Measurements from ENCODE around the gene KCNH2. TPM values are rescaled to one million over a fixed set of nuclear protein-coding genes. Genes with fewer than 3 reads are reported as not detected.

KCNH2 gene
- polyA plus RNA-seq, 1 of the 3 experiments (the other 2 are of a cell fraction): 2.2 TPM

GRCh38 chr7:150993511-150993910, 15.4 kb upstream of the KCNH2 start:
- DNase-seq: peak; percentile 32
- ChIA-PET POLR2A (interaction anchor here (1.8 kb wide), 1 partner anchor 15 kb away, joined by 6 read pairs; no protein-coding TSS in a partner anchor), CTCF (interaction anchor here (0.8 to 7.8 kb wide), 10 partner anchors 8 to 205 kb away, joined by 3 to 205 read pairs (median 14); no protein-coding TSS in a partner anchor)
- Histone ChIP-seq H3K79me2 (ENCODE audit: insufficient read depth) (no peaks in the 10 kb centered on the region), H3K27ac (ENCODE audit: low read depth in 2 of 2, low read length in 1 of 2) (no peak overlapping the region), H3F3A (replicated peaks; ENCODE audit: insufficient read depth) (no peaks in the 10 kb centered on the region), H3K9ac (no peak overlapping the region), H3K9me2 (no peaks in the 10 kb centered on the region), H2AFZ (ENCODE audit: low read depth) (no peak overlapping the region), H3K27me3 (ENCODE audit: insufficient read depth) (peaks cover 9% of the 10 kb centered on the region; the same call in 1 of the 2 replicates), H3K36me3 (replicated peaks in 1 of 2; ENCODE audit: control insufficient read depth in 1 of 2, insufficient read depth in 2 of 2, low read length in 1 of 2) (no peaks in the 10 kb centered on the region), H3K4me3 (ENCODE audit: low read depth in 2 of 2, low read length in 1 of 2) (no peak overlapping the region), H4K20me1 (ENCODE audit: insufficient read depth) (no peaks in the 10 kb centered on the region), H3K4me1 (ENCODE audit: control insufficient read depth in 1 of 2, insufficient read depth in 2 of 2, low read depth in 1 of 2, low read length in 1 of 2) (peaks cover 0 to 28% of the 10 kb centered on the region in 2 experiments; a peak in 2 of 4 replicates), H3K9me3 (no peaks in the 10 kb centered on the region), H3K4me2 (no peak overlapping the region)
- 72% methylated on average over 7 of the region's 14 CpGs for WGBS (ENCODE audit: low lambda C conversion rate)
- TF ChIP-seq REST (IDR thresholded peaks at IDR 0.05; ENCODE audit: low read depth, low read length) (no peak), PBX3 (IDR thresholded peaks at IDR 0.05) (no peak), JUND (IDR thresholded peaks at IDR 0.05) (no peak), RXRA (IDR thresholded peaks at IDR 0.05; ENCODE audit: borderline replicate concordance, low read depth) (no peak), SIN3A (IDR thresholded peaks at IDR 0.05; ENCODE audit: borderline replicate concordance, low read depth, low read length) (no peak), USF2 (IDR thresholded peaks at IDR 0.05; ENCODE audit: borderline replicate concordance, low read depth, low read length) (no peak), NFIC (IDR thresholded peaks at IDR 0.05; ENCODE audit: borderline replicate concordance) (no peak)

GRCh38 chr7:150992833-150993302, 14.7 kb upstream of the KCNH2 start:
- Histone ChIP-seq H3K9ac (no peak overlapping the region), H3K9me2 (no peaks in the 10 kb centered on the region), H3K9me3 (no peaks in the 10 kb centered on the region), H3F3A (replicated peaks; ENCODE audit: insufficient read depth) (no peaks in the 10 kb centered on the region), H2AFZ (ENCODE audit: low read depth) (no peak overlapping the region), H3K36me3 (replicated peaks in 1 of 2; ENCODE audit: control insufficient read depth in 1 of 2, insufficient read depth in 2 of 2, low read length in 1 of 2) (no peaks in the 10 kb centered on the region), H3K4me1 (ENCODE audit: control insufficient read depth in 1 of 2, insufficient read depth in 2 of 2, low read depth in 1 of 2, low read length in 1 of 2) (peaks cover 0 to 34% of the 10 kb centered on the region in 2 experiments; a peak in 2 of 4 replicates), H3K27me3 (ENCODE audit: insufficient read depth) (peaks cover 9% of the 10 kb centered on the region; the same call in 1 of the 2 replicates), H3K4me2 (no peak overlapping the region), H3K79me2 (ENCODE audit: insufficient read depth) (no peaks in the 10 kb centered on the region), H3K4me3 (ENCODE audit: low read depth in 2 of 2, low read length in 1 of 2) (no peak overlapping the region), H3K27ac (ENCODE audit: low read depth in 2 of 2, low read length in 1 of 2) (no peak overlapping the region), H4K20me1 (ENCODE audit: insufficient read depth) (no peaks in the 10 kb centered on the region)
- ChIA-PET POLR2A (no interaction called here), CTCF (interaction anchor here (0.8 to 7.8 kb wide), 12 partner anchors 8 to 214 kb away, joined by 3 to 205 read pairs (median 8); no protein-coding TSS in a partner anchor)
- peak; percentile 89 for DNase-seq
- WGBS (ENCODE audit: low lambda C conversion rate): 73% methylated on average over 5 of the region's 5 CpGs
- TF ChIP-seq REST (IDR thresholded peaks at IDR 0.05; ENCODE audit: low read depth, low read length) (no peak), RFX5 (IDR thresholded peaks at IDR 0.05; ENCODE audit: low read length) (no peak), GABPA (IDR thresholded peaks at IDR 0.05; ENCODE audit: low read depth) (no peak), CHD2 (IDR thresholded peaks at IDR 0.05; ENCODE audit: low read length, partially characterized antibody) (peak; percentile 84), FOXJ3 (CRISPR knock-in tag; IDR thresholded peaks at IDR 0.05) (no peak)
